Nephron (organoid): ENCODE measurements around the gene DDN.
A peak's percentile ranks its signal among the peaks of the same experiment; 100 is the strongest.

Source experiments
- H3K27ac Mint-ChIP-seq, 3 experiments: 2 replicates each; pipeline ENCODE4 v1.8.0; 2020; ENCODE audit warnings: mixed read lengths in 3 of 3, mild to moderate bottlenecking in 2 of 3, moderate library complexity in 1 of 3
- H3K27me3 Mint-ChIP-seq: 2 replicates; pipeline ENCODE4 v1.8.0; 2021; ENCODE audit warnings: low read depth, mild to moderate bottlenecking, moderate library complexity, mixed read lengths
- H3K36me3 Mint-ChIP-seq: 2 replicates; pipeline ENCODE4 v1.8.0; 2020; ENCODE audit warnings: low read depth, mixed read lengths
- H3K4me1 Mint-ChIP-seq: 2 replicates; pipeline ENCODE4 v1.8.0; 2020; ENCODE audit warnings: mixed read lengths
- H3K4me3 Mint-ChIP-seq, 3 experiments: 2 replicates each; pipeline ENCODE4 v1.8.0; 2020; ENCODE audit warnings: mild to moderate bottlenecking in 3 of 3, mixed read lengths in 3 of 3, moderate library complexity in 2 of 3
- H3K9me3 Mint-ChIP-seq: 2 replicates; pipeline ENCODE4 v1.8.0; 2020; ENCODE audit warnings: mixed read lengths
- CTCF ChIP-seq, 3 experiments: fragments of 200-600 bp; sonication (generic); IDR thresholded peaks; one replicate each; pipeline ENCODE4 v1.5.0; 2021; ENCODE audit warnings: antibody characterized with exemption in 3 of 3; ENCODE audit not compliant: unreplicated experiment in 3 of 3

DDN gene

GRCh38 chr12:48958049-48958388 is 41.2 kb downstream of the DDN start:
- peaks cover 18% of the 10 kb centered on the region for H3K36me3 Mint-ChIP-seq
- H3K27ac Mint-ChIP-seq, result peak overlapping the region; percentile 91 to 97 (median 96)
- peaks cover 30% of the 10 kb centered on the region for H3K4me1 Mint-ChIP-seq
- no peak for TF ChIP-seq CTCF (IDR thresholded peaks at IDR 0.05; ENCODE audit: unreplicated experiment in 3 of 3)
- H3K9me3 Mint-ChIP-seq, result no peaks in the 10 kb centered on the region
- H3K4me3 Mint-ChIP-seq, result peak overlapping the region; percentile 98
- H3K27me3 Mint-ChIP-seq, result peaks cover 13% of the 10 kb centered on the region

GRCh38 chr12:48957141-48958048 is 41.8 kb downstream of the DDN start, which contains the start of gene ARF3:
Gene ARF3 (minus strand): TSS chr12:48957487. CDS start chr12:48941095, 16,392 bp downstream.
- TF ChIP-seq CTCF (IDR thresholded peaks at IDR 0.05; ENCODE audit: unreplicated experiment in 3 of 3), result no peak
- H3K9me3 Mint-ChIP-seq, result no peaks in the 10 kb centered on the region
- H3K27ac Mint-ChIP-seq, result peak within 1 kb of the TSS; percentile 91 to 97 (median 96)
- H3K4me3 Mint-ChIP-seq, result peak within 1 kb of the TSS; percentile 98
- peaks cover 11% of the 10 kb centered on the region for H3K27me3 Mint-ChIP-seq
- peaks cover 30% of the 10 kb centered on the region for H3K4me1 Mint-ChIP-seq
- H3K36me3 Mint-ChIP-seq, result peaks cover 23% of the 10 kb centered on the region

DNA sequence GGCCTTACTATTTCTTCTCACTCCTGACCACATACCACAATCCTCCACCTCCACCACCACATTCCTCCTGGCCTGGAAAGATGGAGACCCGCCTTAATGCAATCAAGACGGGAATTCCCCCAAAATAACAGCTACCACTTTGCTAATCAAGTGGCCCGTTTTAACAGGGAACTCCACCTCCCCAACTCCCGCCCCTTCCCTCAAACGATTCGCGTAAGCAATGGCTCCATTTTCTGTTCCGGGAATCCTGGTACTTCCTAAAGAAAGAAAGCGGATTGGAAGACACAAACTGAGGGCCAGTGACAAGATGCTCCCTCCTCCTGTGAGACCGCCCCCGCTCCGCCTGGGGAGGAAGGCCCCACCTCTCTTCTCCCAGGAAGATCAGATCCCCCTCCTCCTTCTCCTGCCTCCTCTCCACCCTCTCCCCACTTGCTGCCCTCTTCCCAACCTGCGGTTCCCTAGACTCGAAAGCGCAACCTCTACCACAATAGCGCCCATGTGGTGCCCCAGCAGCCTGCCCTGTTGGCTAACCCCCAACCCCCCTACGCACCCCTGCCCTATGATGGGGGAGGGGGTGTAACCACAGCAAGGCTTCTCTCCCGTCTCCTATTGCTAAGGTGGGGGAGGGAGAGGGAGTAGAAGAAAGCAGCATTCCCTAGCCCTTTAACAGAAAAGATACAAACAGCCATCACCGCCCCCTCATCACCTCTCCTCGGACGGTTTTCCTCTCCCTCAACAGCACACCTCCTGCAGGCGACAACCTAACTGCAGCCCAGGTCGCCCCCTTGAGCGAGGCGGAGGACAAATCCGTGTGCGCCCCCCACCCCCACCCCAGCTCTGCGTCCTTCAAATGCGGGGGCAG is 42.7 kb downstream of the DDN start:
- TF ChIP-seq CTCF (IDR thresholded peaks at IDR 0.05; ENCODE audit: unreplicated experiment in 3 of 3), result peak in 1 of 3 experiments; percentile 9
- peaks cover 26% of the 10 kb centered on the region for H3K36me3 Mint-ChIP-seq
- H3K27me3 Mint-ChIP-seq, result peaks cover 5% of the 10 kb centered on the region
- peak overlapping the region; percentile 91 to 97 (median 96) for H3K27ac Mint-ChIP-seq
- H3K4me1 Mint-ChIP-seq, result peaks cover 30% of the 10 kb centered on the region
- H3K9me3 Mint-ChIP-seq, result no peaks in the 10 kb centered on the region
- peak overlapping the region; percentile 98 for H3K4me3 Mint-ChIP-seq

- H3K27me3 Mint-ChIP-seq, result peaks cover 5% of the 10 kb centered on the region
- H3K36me3 Mint-ChIP-seq, result peaks cover 30% of the 10 kb centered on the region
- peak overlapping the region; percentile 98 for H3K4me3 Mint-ChIP-seq
- no peaks in the 10 kb centered on the region for H3K9me3 Mint-ChIP-seq
- TF ChIP-seq CTCF (IDR thresholded peaks at IDR 0.05; ENCODE audit: unreplicated experiment in 3 of 3), result no peak
- peaks cover 30% of the 10 kb centered on the region for H3K4me1 Mint-ChIP-seq
- peak overlapping the region in 1 of 3 experiments; percentile 91 for H3K27ac Mint-ChIP-seq
Measured at GRCh38 chr12:48954841-48955501, 44.2 kb downstream of the DDN start.

DNA sequence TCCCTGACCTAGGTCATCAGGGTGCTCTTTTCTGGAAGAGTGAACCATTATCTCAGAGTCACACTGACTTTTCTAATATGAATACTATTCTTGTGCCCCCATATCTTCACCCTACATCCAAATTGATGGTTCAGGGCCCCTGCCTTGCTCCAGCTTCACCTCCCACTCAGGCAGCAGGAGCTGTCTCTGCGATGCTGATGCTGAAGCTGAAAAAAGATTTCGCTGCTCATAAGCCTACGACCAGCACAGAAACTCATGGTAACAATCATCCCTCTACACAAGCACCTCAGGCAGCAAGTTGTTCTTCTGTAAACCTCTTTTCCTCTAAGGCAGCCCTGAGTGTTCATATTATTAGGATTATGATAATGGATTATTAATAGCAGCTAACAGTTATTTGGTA is 45.1 kb downstream of the DDN start:
- Mint-ChIP-seq H3K9me3 (no peaks in the 10 kb centered on the region), H3K27ac (no peak overlapping the region), H3K4me3 (peak overlapping the region in 1 of 3 experiments; percentile 6), H3K27me3 (peaks cover 5% of the 10 kb centered on the region), H3K4me1 (peaks cover 30% of the 10 kb centered on the region), H3K36me3 (peaks cover 34% of the 10 kb centered on the region)
- no peak for TF ChIP-seq CTCF (IDR thresholded peaks at IDR 0.05; ENCODE audit: unreplicated experiment in 3 of 3)
